ENCODE data around the gene RSPO4. TPM values are rescaled to one million over a fixed set of nuclear protein-coding genes. Genes with fewer than 3 reads are reported as not detected.

The RSPO4 gene
- total and polyA plus RNA-seq, 2 experiments from 2014 or later = 1.7 TPM; not detected in 1

DNA sequence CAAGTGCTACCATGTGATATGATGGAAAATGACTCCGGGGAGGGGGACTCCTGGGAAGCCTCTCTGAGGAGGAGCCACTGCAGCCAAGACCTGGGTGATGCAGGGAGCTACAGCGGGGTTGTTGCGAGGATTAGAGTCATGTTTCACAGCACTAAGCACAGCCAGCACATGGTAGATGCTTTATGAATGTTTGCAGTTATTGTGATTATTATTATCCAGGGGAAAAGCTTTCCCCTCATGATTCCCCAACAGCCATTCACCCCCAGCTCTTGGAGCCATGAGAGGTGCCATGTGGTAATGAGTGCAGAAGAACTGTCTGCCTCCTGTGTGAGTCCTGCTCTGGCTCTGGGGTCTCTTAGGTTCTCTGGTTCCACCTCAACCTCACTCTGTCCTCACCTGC is 39.9 kb downstream of the RSPO4 start:
- no peak overlapping the region for H2AFZ ChIP-seq
- 0 out of 2 replicates have a peak, but pooled peaks cover 6% of the 10 kb centered on the region for H3K27me3 ChIP-seq (replicated peaks; ENCODE audit: insufficient read depth)
- no peaks in the 10 kb centered on the region for H3F3A ChIP-seq (ENCODE audit: insufficient read depth)
- H3K9me2 ChIP-seq (ENCODE audit: insufficient read depth) = no peaks in the 10 kb centered on the region
- in situ Hi-C loops (cut with MboI) = no loop called here
- no peaks in the 10 kb centered on the region for H3K79me2 ChIP-seq (ENCODE audit: insufficient read depth)
- 51 to 62% methylated on average over 3 of the region's 3 CpGs for WGBS, 2 experiments (ENCODE audit: low coverage in 1 of 2, low lambda C conversion rate in 2 of 2, missing lambda C conversion rate in 2 of 2)
- no peaks in the 10 kb centered on the region for H4K20me1 ChIP-seq (ENCODE audit: insufficient read depth)
- no peak overlapping the region for H3K4me2 ChIP-seq (ENCODE audit: unreplicated experiment)
- H3K4me1 ChIP-seq (ENCODE audit: insufficient read depth) = no peaks in the 10 kb centered on the region
- H3K9me3 ChIP-seq (ENCODE audit: low read depth) = no peaks in the 10 kb centered on the region
- no peaks in the 10 kb centered on the region for H3K36me3 ChIP-seq (ENCODE audit: low read depth)
- no peak for DNase-seq
- H3K27ac ChIP-seq = no peak overlapping the region
- H3K9ac ChIP-seq = no peak overlapping the region
- TF ChIP-seq EZH2phosphoT487 (IDR thresholded peaks at IDR 0.05; ENCODE audit: insufficient read depth, low read depth) (no peak), EZH2 (IDR thresholded peaks at IDR 0.05; ENCODE audit: insufficient read depth, poor library complexity, severe bottlenecking) (no peak)
- H3K4me3 ChIP-seq = no peak overlapping the region

DNA sequence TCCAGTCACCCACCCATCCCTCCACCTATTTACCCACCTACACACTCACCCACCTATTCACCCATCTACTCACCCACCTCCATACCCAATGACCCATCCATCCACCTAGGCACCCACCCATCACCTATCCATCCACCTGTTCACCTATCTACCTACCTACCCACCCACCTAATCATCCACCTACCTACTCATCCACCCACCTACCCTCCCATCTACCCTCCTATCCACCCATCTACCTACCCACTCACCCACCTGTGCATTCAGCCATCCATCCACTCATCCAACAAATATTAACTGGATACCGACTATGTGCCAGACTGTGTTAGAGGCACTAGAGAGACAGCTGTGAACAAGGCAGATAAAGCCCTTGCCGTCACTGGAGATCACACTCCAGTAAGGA is 40.3 kb downstream of the RSPO4 start:
- no peak overlapping the region for H2AFZ ChIP-seq
- no peak overlapping the region for H3K27ac ChIP-seq
- TF ChIP-seq EZH2 (IDR thresholded peaks at IDR 0.05; ENCODE audit: insufficient read depth, poor library complexity, severe bottlenecking) = no peak
- TF ChIP-seq EZH2phosphoT487 (IDR thresholded peaks at IDR 0.05; ENCODE audit: insufficient read depth, low read depth) = no peak
- H3K4me2 ChIP-seq (ENCODE audit: unreplicated experiment) = no peak overlapping the region
- 81 to 83% methylated on average over 2 of the region's 2 CpGs for WGBS, 2 experiments (ENCODE audit: low coverage in 1 of 2, low lambda C conversion rate in 2 of 2, missing lambda C conversion rate in 2 of 2)
- DNase-seq = no peak
- in situ Hi-C loops (cut with MboI) = no loop called here
- no peaks in the 10 kb centered on the region for H3F3A ChIP-seq (ENCODE audit: insufficient read depth)
- no peak overlapping the region for H3K4me3 ChIP-seq
- no peaks in the 10 kb centered on the region for H4K20me1 ChIP-seq (ENCODE audit: insufficient read depth)
- no peak overlapping the region for H3K9ac ChIP-seq
- H3K27me3 ChIP-seq (replicated peaks; ENCODE audit: insufficient read depth) = 0 out of 2 replicates have a peak, but pooled peaks cover 6% of the 10 kb centered on the region
- H3K4me1 ChIP-seq (ENCODE audit: insufficient read depth) = no peaks in the 10 kb centered on the region
- no peaks in the 10 kb centered on the region for H3K36me3 ChIP-seq (ENCODE audit: low read depth)
- no peaks in the 10 kb centered on the region for H3K9me2 ChIP-seq (ENCODE audit: insufficient read depth)
- H3K9me3 ChIP-seq (ENCODE audit: low read depth) = no peaks in the 10 kb centered on the region
- no peaks in the 10 kb centered on the region for H3K79me2 ChIP-seq (ENCODE audit: insufficient read depth)

DNA sequence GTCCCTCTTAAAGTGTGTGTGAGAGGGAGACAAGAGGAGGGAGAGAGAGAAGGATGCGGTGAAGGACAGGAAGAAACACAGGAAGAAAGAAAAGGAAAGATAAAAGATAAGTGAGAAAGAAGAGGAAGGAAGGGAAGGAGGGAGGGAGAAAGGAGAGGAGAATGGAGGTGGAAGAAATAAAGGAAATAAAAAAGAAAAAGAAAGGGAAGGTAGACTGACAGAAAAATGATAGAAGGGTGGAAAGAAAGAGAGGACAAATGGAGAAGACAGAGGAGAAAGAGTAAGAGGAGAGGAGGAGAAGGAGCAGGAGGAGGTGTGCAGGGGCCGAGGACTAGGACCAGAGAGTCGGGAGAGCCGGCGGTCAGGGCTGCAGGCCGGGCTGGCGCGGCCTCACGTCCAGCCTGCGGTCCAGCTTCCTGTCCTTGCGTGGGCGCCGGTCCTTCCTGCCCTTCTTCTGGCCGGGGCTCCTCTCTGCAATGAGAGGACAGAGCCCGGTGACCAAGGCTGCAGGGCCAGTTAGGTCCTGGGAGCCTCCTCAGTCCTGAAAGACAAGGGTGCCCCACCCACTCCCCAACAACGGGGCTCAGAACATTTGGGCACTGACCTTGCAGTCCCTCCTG is 42.0 kb downstream of the RSPO4 start:
- no peak for TF ChIP-seq EZH2phosphoT487 (IDR thresholded peaks at IDR 0.05; ENCODE audit: insufficient read depth, low read depth)
- no peak for TF ChIP-seq EZH2 (IDR thresholded peaks at IDR 0.05; ENCODE audit: insufficient read depth, poor library complexity, severe bottlenecking)
- in situ Hi-C loops (cut with MboI) = loop anchor here (5.0 kb wide), 1 partner anchor 143 kb away; no protein-coding TSS in a partner anchor
- Histone ChIP-seq H3K9me3 (ENCODE audit: low read depth) (no peaks in the 10 kb centered on the region), H4K20me1 (ENCODE audit: insufficient read depth) (no peaks in the 10 kb centered on the region), H3K27ac (no peak overlapping the region), H3K9me2 (ENCODE audit: insufficient read depth) (no peaks in the 10 kb centered on the region), H3K4me2 (ENCODE audit: unreplicated experiment) (no peak overlapping the region), H3K27me3 (replicated peaks; ENCODE audit: insufficient read depth) (0 out of 2 replicates have a peak, but pooled peaks cover 12% of the 10 kb centered on the region), H3F3A (ENCODE audit: insufficient read depth) (no peaks in the 10 kb centered on the region), H3K4me3 (no peak overlapping the region), H2AFZ (no peak overlapping the region), H3K36me3 (ENCODE audit: low read depth) (no peaks in the 10 kb centered on the region), H3K9ac (no peak overlapping the region), H3K4me1 (ENCODE audit: insufficient read depth) (no peaks in the 10 kb centered on the region), H3K79me2 (ENCODE audit: insufficient read depth) (no peaks in the 10 kb centered on the region)
- 79% methylated on average over 16 of the region's 16 CpGs for WGBS, 2 experiments (ENCODE audit: low coverage in 1 of 2, low lambda C conversion rate in 2 of 2, missing lambda C conversion rate in 2 of 2)
- no peak for DNase-seq

DNA sequence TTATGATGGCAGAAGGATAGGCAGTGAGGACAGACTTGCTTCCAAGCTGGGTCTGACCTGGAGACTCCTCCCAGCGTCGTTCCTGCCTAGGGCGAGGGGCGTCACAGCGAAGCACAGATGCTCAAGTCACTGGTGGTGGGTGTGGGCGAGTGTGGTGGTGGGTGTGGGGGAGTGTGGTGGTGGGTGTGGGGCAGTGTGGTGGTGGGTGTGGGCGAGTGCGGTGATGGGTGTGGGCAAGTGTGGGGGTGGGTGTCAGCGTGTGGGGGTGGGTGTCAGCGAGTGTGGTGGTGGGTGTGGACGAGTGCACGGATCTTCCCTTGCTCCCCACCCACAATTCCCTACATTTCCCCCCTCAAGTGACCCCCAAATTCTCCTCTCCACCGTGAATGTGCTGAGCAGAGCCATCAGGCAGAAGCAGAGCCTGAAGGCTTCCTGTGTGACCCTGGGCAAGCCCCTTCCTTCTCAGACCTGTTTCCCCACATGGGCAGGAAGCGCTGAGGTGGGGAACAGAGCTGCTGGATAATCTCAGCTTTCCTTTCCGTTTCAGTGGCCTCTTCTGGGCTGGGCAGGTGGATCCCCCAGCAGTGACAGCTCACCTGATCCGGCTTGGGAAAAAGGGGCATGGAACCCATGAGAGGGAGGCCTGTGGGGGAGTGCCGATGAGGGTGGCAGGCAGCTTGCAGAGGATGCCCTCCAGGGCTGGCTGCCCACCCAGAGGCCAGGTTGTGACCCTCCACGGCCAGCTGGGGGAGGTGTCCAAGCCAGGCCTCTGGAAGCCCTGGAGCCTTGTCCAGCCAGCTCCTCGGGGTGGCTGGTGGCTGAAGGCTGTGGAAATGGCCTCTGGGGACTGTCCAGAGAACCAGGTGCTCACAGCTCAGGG is 42.9 kb downstream of the RSPO4 start:
- Histone ChIP-seq H3K9ac (no peak overlapping the region), H2AFZ (no peak overlapping the region), H3K4me2 (ENCODE audit: unreplicated experiment) (no peak overlapping the region), H3K4me3 (no peak overlapping the region), H3K27ac (no peak overlapping the region), H3K4me1 (ENCODE audit: insufficient read depth) (no peaks in the 10 kb centered on the region), H4K20me1 (ENCODE audit: insufficient read depth) (no peaks in the 10 kb centered on the region), H3K27me3 (replicated peaks; ENCODE audit: insufficient read depth) (0 out of 2 replicates have a peak, but pooled peaks cover 12% of the 10 kb centered on the region), H3K9me2 (ENCODE audit: insufficient read depth) (no peaks in the 10 kb centered on the region), H3F3A (ENCODE audit: insufficient read depth) (no peaks in the 10 kb centered on the region), H3K9me3 (ENCODE audit: low read depth) (no peaks in the 10 kb centered on the region), H3K36me3 (ENCODE audit: low read depth) (no peaks in the 10 kb centered on the region), H3K79me2 (ENCODE audit: insufficient read depth) (no peaks in the 10 kb centered on the region)
- 48 to 49% methylated on average over 12 to 19 of the region's 19 CpGs for WGBS, 2 experiments (ENCODE audit: low coverage in 1 of 2, low lambda C conversion rate in 2 of 2, missing lambda C conversion rate in 2 of 2)
- no peak for DNase-seq
- TF ChIP-seq EZH2phosphoT487 (IDR thresholded peaks at IDR 0.05; ENCODE audit: insufficient read depth, low read depth) (no peak), EZH2 (IDR thresholded peaks at IDR 0.05; ENCODE audit: insufficient read depth, poor library complexity, severe bottlenecking) (no peak)
- in situ Hi-C loops (cut with MboI) = loop anchor here (5.0 kb wide), 1 partner anchor 142 kb away; no protein-coding TSS in a partner anchor

Measured in GM23248 (cell line).